ENCODE results near the gene MAPK8IP3. TPM values are rescaled to one million over a fixed set of nuclear protein-coding genes. Genes with fewer than 3 reads are reported as not detected.

MAPK8IP3 gene
- polyA plus RNA-seq, 4 donors = 38.7 to 54.3 (median 49.1) TPM

- DNase-seq (ENCODE audit: low read depth in 4 of 4, low spot score in 3 of 4) = no peak
These were observed 52.9 kb downstream of the MAPK8IP3 start for GRCh38 chr16:1758923-1759322.

- DNase-seq (ENCODE audit: low read depth in 4 of 4, low spot score in 3 of 4) = no peak
These were observed 53.5 kb downstream of the MAPK8IP3 start for GRCh38 chr16:1759511-1759910.

- DNase-seq (ENCODE audit: low read depth in 4 of 4, low spot score in 3 of 4) = no peak
These were observed 54.9 kb downstream of the MAPK8IP3 start for GRCh38 chr16:1760911-1761310.

- no peak for DNase-seq (ENCODE audit: low read depth in 4 of 4, low spot score in 3 of 4)
These were observed 55.8 kb downstream of the MAPK8IP3 start for GRCh38 chr16:1761751-1762150.

GRCh38 chr16:1762196-1762878 is 56.3 kb downstream of the MAPK8IP3 start:
- no peak for DNase-seq (ENCODE audit: low read depth in 4 of 4, low spot score in 3 of 4)

GRCh38 chr16:1762879-1763520 is 57.0 kb downstream of the MAPK8IP3 start:
- no peak for DNase-seq (ENCODE audit: low read depth in 4 of 4, low spot score in 3 of 4)

GRCh38 chr16:1763521-1764511 is 57.8 kb downstream of the MAPK8IP3 start:
- no peak for DNase-seq (ENCODE audit: low read depth in 4 of 4, low spot score in 3 of 4)

GRCh38 chr16:1764971-1765370 is 59.0 kb downstream of the MAPK8IP3 start:
- no peak for DNase-seq (ENCODE audit: low read depth in 4 of 4, low spot score in 3 of 4)

GRCh38 chr16:1765826-1766225 is 59.8 kb downstream of the MAPK8IP3 start:
- DNase-seq (ENCODE audit: low read depth in 4 of 4, low spot score in 3 of 4) = no peak

GRCh38 chr16:1766231-1766630 is 60.2 kb downstream of the MAPK8IP3 start:
- DNase-seq (ENCODE audit: low read depth in 4 of 4, low spot score in 3 of 4) = no peak

- no peak for DNase-seq (ENCODE audit: low read depth in 4 of 4, low spot score in 3 of 4)
These were observed 60.7 kb downstream of the MAPK8IP3 start for GRCh38 chr16:1766701-1767100.

GRCh38 chr16:1767116-1767994 is 61.4 kb downstream of the MAPK8IP3 start:
- DNase-seq (ENCODE audit: low read depth in 4 of 4, low spot score in 3 of 4) = no peak

- DNase-seq (ENCODE audit: low read depth in 4 of 4, low spot score in 3 of 4) = no peak
These were observed 62.2 kb downstream of the MAPK8IP3 start for GRCh38 chr16:1768061-1768766.

- no peak for DNase-seq (ENCODE audit: low read depth in 4 of 4, low spot score in 3 of 4)
These were observed 62.9 kb downstream of the MAPK8IP3 start for GRCh38 chr16:1768767-1769401.

GRCh38 chr16:1769402-1770300 is 63.7 kb downstream of the MAPK8IP3 start:
- no peak for DNase-seq (ENCODE audit: low read depth in 4 of 4, low spot score in 3 of 4)

- no peak for DNase-seq (ENCODE audit: low read depth in 4 of 4, low spot score in 3 of 4)
These were observed 64.6 kb downstream of the MAPK8IP3 start for GRCh38 chr16:1770328-1771187.

GRCh38 chr16:1771188-1771863 is 65.3 kb downstream of the MAPK8IP3 start, which contains the start of gene NME3:
NME3 (minus strand) TSS chr16:1771543; CDS start chr16:1771534, 9 bp downstream.
- DNase-seq (ENCODE audit: low read depth in 4 of 4, low spot score in 3 of 4) = no peak

Data from right renal pelvis (tissue), 4 donors.